Prostate gland (tissue), 2 donors: ENCODE data around the gene B3GAT1.

Source experiments
- POLR2AphosphoS5 ChIP-seq: sonication (generic); formaldehyde crosslinking; IDR thresholded peaks from one replicate; pipeline ENCODE4 v1.6.1; 2017; ENCODE audit warnings: antibody characterized with exemption
- TF ChIP-seq, protein P1 (sequence below), 4 experiments: fragments of 200-600 bp in 2 of 4; fragments of 450-650 bp in 2 of 4; sonication (generic) in 2 of 4; IDR thresholded peaks; 1 replicate in 3 of 4; 2 replicates in 1 of 4; pipeline ENCODE4 v1.5.1; 2016 to 2019; ENCODE audit warnings: antibody characterized with exemption in 4 of 4, mild to moderate bottlenecking in 2 of 4, moderate library complexity in 2 of 4

DNA sequence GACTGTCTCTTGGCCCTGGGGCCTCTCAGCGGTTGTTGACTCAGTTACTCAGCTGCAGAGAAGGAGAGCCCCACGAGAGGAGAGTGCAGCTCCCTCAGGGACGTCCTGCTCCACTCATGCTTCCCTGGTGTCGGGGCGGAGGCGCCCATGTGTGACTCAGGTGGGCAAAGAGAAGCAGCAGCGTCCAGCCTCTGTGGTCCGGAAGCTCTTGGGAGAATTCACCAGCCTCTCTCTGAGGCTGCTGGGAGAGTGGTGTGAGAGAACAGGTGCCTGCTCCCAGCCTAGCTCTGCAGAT lies 54.5 kb downstream of the B3GAT1 start:
- TF ChIP-seq, protein P1, sequence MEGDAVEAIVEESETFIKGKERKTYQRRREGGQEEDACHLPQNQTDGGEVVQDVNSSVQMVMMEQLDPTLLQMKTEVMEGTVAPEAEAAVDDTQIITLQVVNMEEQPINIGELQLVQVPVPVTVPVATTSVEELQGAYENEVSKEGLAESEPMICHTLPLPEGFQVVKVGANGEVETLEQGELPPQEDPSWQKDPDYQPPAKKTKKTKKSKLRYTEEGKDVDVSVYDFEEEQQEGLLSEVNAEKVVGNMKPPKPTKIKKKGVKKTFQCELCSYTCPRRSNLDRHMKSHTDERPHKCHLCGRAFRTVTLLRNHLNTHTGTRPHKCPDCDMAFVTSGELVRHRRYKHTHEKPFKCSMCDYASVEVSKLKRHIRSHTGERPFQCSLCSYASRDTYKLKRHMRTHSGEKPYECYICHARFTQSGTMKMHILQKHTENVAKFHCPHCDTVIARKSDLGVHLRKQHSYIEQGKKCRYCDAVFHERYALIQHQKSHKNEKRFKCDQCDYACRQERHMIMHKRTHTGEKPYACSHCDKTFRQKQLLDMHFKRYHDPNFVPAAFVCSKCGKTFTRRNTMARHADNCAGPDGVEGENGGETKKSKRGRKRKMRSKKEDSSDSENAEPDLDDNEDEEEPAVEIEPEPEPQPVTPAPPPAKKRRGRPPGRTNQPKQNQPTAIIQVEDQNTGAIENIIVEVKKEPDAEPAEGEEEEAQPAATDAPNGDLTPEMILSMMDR (IDR thresholded peaks at IDR 0.05): no peak
- TF ChIP-seq POLR2AphosphoS5: no peak
